ENCODE measurements around the gene OR13C8.

DNA sequence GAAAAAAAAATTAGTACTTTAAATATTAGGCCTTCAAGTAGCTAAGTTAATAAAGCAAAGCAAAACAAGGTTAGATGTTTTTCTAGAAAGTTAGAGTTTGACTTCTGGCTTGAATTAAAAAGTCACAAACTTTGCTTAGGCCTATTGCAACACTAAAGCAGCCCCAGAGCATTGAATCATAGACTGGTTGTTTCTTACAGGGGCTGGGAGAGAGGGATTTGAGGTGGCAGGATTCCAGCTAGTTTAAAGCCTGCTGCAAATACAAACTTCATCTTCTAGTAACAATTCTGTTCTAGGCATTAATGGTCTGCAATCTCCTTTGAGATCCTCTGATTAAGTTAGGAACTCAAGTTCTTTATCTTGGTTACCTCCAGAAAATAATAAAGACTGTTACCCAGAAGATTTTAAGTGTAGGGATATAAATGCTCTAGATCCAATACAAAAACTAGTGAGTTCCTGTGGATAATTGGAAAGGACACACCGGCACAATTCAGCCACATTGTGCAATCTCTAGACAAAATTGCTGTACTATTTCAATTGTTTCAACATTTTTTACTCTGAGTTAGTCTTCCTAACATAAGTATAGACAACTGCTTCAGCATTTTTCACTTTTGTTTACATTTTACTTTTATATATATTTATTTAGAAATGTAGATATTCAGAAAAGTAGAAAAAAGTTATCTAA lies 17.7 kb downstream of the OR13C8 start:
- TF ChIP-seq, protein P1, sequence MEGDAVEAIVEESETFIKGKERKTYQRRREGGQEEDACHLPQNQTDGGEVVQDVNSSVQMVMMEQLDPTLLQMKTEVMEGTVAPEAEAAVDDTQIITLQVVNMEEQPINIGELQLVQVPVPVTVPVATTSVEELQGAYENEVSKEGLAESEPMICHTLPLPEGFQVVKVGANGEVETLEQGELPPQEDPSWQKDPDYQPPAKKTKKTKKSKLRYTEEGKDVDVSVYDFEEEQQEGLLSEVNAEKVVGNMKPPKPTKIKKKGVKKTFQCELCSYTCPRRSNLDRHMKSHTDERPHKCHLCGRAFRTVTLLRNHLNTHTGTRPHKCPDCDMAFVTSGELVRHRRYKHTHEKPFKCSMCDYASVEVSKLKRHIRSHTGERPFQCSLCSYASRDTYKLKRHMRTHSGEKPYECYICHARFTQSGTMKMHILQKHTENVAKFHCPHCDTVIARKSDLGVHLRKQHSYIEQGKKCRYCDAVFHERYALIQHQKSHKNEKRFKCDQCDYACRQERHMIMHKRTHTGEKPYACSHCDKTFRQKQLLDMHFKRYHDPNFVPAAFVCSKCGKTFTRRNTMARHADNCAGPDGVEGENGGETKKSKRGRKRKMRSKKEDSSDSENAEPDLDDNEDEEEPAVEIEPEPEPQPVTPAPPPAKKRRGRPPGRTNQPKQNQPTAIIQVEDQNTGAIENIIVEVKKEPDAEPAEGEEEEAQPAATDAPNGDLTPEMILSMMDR (IDR thresholded peaks at IDR 0.05; ENCODE audit: low read depth, low read length, missing input control): no peak
- TF ChIP-seq, protein P2, sequence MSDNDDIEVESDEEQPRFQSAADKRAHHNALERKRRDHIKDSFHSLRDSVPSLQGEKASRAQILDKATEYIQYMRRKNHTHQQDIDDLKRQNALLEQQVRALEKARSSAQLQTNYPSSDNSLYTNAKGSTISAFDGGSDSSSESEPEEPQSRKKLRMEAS (IDR thresholded peaks at IDR 0.05): no peak
- TF ChIP-seq, protein P3, sequence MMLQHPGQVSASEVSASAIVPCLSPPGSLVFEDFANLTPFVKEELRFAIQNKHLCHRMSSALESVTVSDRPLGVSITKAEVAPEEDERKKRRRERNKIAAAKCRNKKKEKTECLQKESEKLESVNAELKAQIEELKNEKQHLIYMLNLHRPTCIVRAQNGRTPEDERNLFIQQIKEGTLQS (IDR thresholded peaks at IDR 0.05): no peak
- TF ChIP-seq EGR1 (IDR thresholded peaks at IDR 0.05; ENCODE audit: low read depth in 2 of 2): no peak
